Measurements from ENCODE around the gene PHC2. TPM values are rescaled to one million over a fixed set of nuclear protein-coding genes. Genes with fewer than 3 reads are reported as not detected.

The PHC2 gene
- total RNA-seq, 1 experiment from 2014 or later, result 61.7 TPM

DNA sequence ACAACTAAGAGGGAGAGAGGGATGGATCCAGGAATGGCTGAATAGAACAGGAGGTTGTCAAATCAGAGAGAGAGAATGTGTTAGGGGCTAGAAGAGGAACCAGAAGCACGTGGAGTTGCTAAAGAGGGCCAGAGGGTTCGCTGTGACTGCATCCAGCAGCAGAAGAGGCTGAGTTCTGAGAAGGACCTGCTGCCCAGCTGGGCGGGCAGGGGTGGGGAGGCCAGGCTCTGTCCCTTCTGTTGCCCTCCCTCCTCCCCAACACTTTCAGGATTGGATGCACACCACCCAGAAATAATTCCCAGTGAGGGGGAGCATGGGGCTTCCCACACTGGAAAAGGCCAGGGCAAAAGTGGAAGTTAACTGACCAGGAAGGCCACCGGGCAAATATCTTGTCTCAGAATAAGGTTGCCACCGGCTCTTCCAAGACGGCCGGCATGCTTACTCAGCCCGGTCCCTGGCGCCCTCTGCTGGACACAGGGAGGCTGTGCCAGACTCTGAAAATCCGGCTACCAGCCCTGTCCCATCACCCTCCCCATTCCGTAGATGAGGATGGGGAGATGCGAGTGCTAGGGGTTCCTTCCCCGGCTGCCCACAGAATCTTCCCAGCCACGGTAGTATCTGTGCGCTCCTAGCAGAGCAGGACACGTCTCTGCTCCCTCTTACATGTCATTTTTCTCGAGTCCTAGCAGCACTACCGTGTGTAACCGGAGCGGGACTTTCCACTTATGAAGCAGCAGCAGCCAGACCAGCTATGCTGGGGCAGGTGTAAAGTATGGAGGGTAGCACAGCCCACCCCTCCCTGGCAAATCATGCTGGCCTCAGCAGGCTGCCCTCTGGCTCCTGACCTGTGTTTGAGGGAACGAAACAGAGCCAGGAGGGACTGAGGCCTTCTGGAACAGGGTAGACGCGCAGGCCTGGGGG lies 63.1 kb downstream of the PHC2 start:
- in situ Hi-C loops (cut with HindIII; ENCODE audit: low pct_unique_long_range_greater_than_20kb, low sequenced_read_pairs), result no loop called here
- peak; percentile 79 for DNase-seq (ENCODE audit: low read depth, low spot score)

DNA sequence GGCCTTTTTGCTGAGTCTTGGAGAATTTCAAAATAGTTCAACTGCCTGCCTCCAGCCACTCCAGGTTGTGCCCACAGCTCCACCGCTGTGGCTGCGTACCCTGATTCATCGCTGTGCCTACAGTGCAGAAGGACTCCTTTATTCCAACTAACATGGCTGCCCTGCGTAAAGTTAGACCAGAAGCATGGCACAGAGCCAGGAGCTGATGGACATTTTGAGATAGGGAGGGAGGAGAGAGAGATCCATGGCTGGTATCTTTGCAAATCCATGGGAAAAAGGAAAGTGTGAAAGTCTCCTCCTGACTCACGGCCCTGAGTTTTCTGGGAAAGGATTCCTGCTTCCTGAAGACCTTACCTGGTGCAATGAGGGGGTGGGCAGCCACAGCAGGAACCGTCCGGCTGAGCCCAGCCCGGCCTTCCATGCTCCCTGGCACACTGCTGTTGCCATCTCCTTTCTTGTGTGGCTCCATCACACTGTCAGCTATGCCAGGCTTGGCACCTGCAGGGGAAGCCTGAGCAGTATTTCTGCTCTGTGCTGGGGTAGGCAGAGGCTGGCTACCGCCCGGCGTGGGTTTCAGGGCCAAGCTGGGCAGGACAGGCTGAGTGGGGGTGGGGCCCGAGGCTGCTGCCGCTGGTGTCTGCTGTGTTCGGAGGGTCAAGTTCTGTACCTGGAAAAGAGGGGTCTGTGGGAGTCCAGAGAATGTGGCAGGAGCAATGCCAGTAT lies 64.0 kb downstream of the PHC2 start:
- DNase-seq (ENCODE audit: low read depth, low spot score), result no peak
- in situ Hi-C loops (cut with HindIII; ENCODE audit: low pct_unique_long_range_greater_than_20kb, low sequenced_read_pairs), result no loop called here

DNA sequence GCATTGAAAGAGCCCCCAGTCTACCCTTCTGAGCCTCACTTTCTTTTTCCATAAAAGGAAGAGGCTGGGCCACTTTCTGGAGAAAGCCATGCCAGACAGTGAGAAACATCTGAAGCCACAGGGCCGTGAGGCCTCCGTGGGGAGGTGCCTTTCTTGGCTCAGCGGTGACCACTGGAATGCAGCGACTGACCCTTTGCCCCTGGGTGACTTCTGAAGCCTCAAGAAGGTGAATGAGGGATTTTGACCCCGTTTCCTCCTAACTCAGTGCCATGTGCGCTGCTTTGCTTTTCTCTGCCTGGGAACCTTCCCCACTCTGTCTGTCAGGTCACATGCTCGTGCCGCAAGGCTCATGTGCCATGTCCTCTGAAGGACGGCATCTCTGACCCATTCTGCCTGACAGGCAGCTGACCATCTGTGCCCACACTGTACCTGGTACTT lies 65.3 kb downstream of the PHC2 start:
- in situ Hi-C loops (cut with HindIII; ENCODE audit: low pct_unique_long_range_greater_than_20kb, low sequenced_read_pairs), result no loop called here

DNA sequence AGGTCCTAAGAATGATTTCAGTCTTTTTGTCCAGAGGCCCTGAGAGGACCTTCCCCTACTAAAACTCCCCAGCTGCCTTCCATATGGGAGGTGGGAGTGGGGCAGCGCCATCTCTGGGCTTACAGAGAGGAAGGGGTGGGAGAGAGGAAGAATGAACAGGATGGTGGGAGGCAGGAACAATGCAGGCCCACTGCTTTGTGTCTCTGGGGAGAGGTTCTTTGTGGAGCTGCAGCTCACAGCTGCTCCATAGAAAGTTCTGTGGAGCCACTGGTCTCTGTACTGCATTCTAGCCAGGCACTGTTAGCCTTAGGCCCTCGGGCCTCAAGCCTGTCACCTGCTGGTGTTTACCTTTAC lies 66.4 kb downstream of the PHC2 start:
- in situ Hi-C loops (cut with HindIII; ENCODE audit: low pct_unique_long_range_greater_than_20kb, low sequenced_read_pairs), result no loop called here
- no peak for DNase-seq (ENCODE audit: low read depth, low spot score)

More for the DNA sequence above, 65.3 kb downstream of the PHC2 start:
- DNase-seq (ENCODE audit: low read depth, low spot score), result no peak

DNA sequence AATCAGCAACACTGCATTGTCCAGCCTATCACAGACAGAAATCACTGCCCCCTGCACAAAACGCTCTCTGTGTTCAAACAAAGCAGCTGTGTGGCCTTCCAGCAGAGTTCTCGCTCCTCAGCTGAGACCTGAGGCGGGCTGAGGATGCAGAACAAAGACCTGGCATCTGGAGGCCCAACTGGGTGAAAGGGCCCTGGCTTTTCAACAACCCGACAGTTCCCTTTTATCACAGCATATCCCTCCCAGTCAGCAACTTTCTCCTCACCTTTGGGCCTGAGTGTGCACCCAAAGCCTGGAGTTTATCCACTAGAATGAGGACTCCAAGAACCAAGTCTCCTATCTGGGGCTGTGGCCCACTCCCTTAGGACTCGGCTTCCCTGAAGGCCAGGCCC lies 67.4 kb downstream of the PHC2 start:
- in situ Hi-C loops (cut with HindIII; ENCODE audit: low pct_unique_long_range_greater_than_20kb, low sequenced_read_pairs), result no loop called here
- peak; percentile 43 for DNase-seq (ENCODE audit: low read depth, low spot score)

DNA sequence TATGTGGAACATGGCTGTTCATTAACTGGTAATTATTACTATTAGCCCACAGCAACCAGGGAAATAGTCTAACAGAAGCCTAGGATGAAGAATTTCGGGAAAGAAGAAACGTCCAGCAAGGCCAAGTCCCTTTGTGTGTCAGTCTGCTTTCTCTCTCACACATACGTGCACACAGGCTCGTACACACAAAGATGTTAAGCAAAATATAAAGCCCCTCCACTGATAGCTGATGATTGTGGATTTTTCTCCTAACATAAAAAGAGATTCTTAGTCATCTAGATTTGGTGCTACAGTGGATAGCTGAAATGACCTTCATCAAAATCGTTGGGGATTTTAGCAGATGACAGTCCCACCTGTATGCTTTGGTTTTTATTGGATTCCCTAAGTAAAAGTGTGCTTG lies 67.9 kb downstream of the PHC2 start:
- DNase-seq (ENCODE audit: low read depth, low spot score), result no peak
- in situ Hi-C loops (cut with HindIII; ENCODE audit: low pct_unique_long_range_greater_than_20kb, low sequenced_read_pairs), result no loop called here

DNA sequence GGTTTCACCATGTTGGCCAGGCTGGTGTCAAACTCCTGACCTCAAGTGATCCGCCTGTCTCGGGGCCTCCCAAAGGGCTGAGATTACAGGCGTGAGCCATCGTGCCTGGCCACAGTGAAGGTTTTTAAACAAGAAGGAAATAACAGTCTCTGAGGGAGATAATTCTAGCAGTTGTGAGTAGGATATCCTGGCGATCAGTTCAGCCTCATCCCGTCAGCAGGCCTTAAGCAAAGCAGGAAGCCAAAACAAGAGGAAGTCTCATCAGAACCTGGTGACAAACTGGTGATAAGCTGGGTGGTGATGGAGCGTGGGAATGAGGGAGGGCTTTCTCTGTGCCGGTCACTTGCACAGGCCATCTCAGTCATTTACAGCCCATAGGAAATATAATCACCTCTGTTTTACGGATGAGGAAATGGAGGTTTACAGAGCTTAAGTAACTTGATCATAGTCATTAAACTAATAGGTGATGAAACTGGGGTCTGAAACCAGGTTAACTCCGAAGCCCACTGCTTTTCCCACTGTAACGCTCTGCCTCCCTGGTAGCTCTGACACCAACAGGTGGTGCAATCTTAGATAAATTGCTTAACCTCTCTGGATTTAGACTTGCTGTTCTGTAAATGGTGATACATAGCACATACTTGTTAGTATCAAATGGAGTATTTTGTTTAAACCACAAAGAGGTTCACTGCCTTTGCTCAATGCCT lies 69.2 kb downstream of the PHC2 start:
- in situ Hi-C loops (cut with HindIII; ENCODE audit: low pct_unique_long_range_greater_than_20kb, low sequenced_read_pairs), result no loop called here
- peak; percentile 40 for DNase-seq (ENCODE audit: low read depth, low spot score)

DNA sequence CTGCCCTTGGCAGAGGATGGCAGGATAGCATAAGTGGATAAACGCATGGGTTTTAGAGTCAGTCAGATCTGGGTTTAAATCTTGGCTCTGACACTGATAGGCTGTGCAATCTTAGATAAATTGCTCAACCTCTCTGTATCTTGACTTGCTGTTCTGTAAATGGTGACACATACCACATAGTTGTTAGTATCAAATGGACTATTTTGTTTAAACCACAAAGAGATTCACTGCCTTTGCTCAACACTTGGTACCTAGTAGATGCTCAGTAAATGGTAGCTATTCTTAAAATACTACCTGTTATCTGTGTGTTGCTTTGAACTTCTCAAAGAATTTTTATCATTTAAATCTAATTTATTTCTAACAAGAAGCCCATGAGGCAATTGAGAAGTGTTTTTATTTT lies 70.5 kb downstream of the PHC2 start:
- no peak for DNase-seq (ENCODE audit: low read depth, low spot score)
- in situ Hi-C loops (cut with HindIII; ENCODE audit: low pct_unique_long_range_greater_than_20kb, low sequenced_read_pairs), result no loop called here

DNA sequence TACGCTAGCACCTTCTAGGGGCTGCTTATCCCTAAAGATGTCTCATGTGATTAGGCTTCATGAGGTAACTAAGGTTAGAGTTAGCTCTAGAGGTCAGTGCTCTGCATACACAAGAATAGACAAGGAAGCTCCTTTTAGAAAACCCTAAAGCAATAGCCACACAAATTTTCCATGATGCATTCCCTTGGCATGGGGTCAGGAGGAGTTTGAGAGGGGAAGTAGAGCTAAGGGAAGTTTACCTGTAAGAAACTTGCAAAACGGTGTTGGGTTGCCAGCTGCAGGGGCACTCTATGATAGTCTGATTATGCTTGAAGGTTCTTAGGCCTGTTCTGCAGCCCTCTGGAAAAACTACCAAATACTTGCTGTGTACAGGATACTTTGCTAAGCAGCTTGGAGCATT lies 71.0 kb downstream of the PHC2 start:
- in situ Hi-C loops (cut with HindIII; ENCODE audit: low pct_unique_long_range_greater_than_20kb, low sequenced_read_pairs), result no loop called here
- no peak for DNase-seq (ENCODE audit: low read depth, low spot score)

DNA sequence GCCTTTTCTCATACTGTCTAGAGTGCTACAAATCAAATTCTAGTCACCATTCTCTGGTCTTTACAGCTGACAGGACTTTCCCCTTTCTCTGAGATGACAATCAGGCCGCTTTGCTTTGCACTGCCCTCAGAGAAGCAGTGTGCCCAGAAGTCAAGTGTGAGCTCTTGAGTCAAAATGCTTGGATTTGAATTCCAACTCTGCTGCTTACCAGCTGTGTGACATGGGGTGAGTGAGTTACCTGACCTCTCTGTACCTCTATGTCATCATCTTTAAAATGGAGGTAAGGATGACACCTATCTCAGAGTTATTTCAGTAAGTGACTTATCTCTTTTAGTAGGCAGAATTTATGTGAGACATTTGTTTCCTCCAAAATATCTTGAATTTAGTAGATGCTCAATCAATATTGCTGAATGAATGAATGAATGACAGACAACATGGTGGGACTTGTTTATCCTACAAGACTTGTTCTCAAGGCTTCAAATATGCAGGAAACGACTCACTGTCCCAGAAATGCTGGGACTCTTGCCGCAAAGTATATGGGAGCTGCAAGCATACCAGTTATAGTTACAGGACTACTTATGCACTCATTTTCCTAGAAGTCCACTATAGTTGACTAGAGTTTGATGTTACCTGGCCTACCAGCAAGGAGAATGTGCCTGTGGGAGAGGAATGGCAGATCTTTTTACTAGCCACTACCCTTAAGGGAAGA lies 71.9 kb downstream of the PHC2 start:
- in situ Hi-C loops (cut with HindIII; ENCODE audit: low pct_unique_long_range_greater_than_20kb, low sequenced_read_pairs), result no loop called here
- DNase-seq (ENCODE audit: low read depth, low spot score), result no peak

DNA sequence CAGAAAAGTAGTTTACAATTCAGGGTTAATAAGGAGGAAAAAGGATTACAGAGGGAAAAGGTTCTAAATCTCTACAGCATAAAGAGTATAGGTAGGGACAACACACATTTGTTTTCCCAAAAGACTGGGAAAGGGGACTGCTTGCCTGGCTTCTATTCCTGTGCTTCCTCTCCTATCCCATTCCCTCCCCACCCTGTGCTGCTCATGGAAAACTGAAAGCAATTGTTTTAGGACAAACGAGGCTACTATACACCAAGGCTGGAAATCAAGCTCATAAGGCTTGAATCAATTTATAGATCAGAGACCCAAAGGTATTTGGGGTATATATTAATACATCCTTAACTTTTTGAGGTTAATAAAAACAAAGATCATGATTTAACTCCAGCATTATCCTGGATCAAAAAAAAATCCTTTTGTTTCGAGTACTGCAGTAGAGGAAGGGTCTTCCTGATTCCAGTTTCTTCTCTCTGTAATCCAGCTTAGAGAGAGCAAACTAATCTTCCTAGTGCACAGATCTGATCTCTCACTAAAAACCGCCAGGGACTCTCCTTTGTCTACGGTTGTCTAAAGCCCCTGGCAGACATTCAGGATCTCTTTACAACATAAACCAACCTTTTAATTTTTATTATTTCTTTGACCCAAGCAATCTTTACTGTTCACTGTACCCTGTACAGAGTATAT lies 72.6 kb downstream of the PHC2 start:
- DNase-seq (ENCODE audit: low read depth, low spot score), result no peak
- in situ Hi-C loops (cut with HindIII; ENCODE audit: low pct_unique_long_range_greater_than_20kb, low sequenced_read_pairs), result no loop called here

DNA sequence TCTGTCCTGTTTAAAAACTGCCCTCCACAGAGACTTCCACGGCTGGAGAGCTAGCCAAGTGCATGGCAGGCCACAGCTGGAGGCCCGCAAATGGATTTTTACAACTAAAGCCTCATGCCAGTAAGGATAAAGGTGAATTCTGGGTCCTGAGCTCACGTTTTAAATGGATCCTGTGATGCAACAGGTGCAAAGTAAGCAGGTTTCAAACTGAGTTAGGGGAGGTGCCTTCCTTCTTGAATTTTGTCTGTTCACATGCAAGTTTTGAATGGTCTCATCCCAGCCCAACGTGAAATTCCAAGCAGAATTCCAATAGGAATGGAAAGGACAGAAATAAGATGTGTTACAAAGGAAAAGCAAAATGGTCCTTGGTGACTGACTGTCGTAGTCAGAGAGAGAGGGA lies 73.8 kb downstream of the PHC2 start:
- in situ Hi-C loops (cut with HindIII; ENCODE audit: low pct_unique_long_range_greater_than_20kb, low sequenced_read_pairs), result no loop called here
- DNase-seq (ENCODE audit: low read depth, low spot score), result no peak

DNA sequence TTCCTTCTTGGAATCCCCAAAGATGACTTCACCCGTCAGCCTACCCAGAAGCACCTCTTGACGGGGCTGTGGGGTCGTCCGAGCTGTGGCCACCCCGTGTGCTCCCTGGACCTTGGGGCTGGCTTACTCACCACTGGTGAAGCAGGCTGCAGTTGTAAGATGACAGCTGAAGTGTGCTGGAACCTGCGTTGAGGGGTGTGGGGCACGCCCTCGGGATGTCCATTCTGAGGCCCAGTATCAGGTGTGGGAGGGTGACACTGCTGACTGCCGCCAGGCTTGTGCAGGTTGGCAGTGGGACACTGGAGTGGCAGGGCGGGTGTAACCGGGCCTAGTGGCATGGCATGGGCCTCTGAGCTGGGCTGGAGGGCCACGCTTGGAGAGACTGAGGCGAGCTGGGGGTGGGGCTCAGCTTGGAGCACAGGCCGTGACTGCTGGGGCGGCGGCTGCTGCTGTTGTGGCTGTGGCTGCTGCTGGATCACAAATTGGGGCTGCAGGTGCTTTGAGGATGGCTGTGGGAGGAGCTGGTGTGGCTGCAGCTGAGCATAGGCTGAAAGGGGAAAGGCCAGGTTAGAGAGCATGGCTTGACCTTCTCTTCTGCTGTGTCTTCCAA lies 76.1 kb downstream of the PHC2 start:
- no peak for DNase-seq (ENCODE audit: low read depth, low spot score)
- in situ Hi-C loops (cut with HindIII; ENCODE audit: low pct_unique_long_range_greater_than_20kb, low sequenced_read_pairs), result no loop called here

DNA sequence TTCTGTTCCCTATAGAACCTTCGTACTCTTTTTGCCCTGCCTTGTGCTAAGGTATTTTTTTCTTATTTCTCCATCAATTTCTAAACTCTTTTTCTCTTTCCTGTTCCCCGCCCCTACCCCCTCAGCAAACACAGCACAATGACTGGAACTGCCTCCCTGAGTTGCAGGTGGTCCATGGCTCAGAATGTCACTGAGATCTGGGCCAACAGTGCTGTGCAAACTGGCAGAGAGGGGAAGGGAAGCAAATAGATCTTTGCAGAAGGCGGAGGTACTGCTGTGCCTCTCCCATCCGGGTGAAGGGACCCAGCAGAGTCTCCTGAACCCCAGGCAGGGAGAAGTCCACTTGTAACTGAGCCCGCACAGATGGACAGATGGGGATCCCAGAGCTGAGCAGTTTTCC lies 77.4 kb downstream of the PHC2 start:
- in situ Hi-C loops (cut with HindIII; ENCODE audit: low pct_unique_long_range_greater_than_20kb, low sequenced_read_pairs), result no loop called here
- DNase-seq (ENCODE audit: low read depth, low spot score), result no peak

DNA sequence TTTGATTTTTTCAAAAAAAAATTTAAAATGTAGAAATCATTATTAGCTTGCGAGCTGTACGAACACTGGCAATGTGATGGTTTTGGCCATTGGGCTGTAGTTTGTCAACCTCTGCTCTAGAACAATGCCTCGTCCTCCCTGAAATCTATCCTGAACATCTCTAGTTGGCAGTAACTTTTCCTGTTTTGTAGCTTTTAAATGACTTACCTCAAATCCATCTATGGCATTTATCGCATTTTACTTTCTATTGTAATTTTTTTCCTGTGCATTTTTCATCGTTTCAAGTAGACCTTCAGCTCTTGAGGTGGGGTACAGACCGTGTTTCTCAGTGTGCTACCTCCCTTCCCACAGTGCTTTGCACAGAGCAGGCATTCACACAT lies 79.6 kb downstream of the PHC2 start:
- in situ Hi-C loops (cut with HindIII; ENCODE audit: low pct_unique_long_range_greater_than_20kb, low sequenced_read_pairs), result no loop called here
- DNase-seq (ENCODE audit: low read depth, low spot score), result no peak

DNA sequence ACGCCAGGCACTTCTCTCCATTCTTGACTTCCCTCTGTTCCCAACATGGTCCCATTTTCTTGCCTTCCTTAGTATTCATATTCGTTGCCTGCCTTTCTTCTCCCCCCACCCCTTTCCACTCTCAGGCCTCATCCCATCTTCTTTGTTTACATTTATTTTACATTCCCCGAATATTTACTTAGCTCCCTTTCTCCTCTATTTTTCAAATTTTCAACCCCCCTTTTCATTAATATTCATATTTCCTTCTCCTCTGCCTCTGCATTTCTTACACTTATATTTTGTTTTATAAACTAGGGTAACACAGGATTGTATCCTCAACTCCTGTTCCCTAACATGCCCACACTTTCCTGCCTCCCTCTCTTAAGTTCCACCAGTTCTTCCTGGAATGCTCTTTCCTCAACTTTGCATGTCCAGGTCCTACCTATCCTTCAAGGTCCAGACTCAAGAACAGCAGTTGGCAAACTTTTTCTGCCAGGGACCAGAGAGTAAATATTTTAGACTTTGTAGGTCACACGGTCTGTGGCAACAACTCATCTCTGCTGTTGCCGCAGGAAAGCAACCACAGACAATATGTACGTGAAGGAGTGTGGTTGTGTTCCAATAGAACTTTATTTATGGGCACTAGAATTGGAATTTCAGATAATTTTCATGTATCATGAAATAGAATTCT lies 80.1 kb downstream of the PHC2 start:
- no peak for DNase-seq (ENCODE audit: low read depth, low spot score)
- in situ Hi-C loops (cut with HindIII; ENCODE audit: low pct_unique_long_range_greater_than_20kb, low sequenced_read_pairs), result no loop called here
